HepG2 (cell line): Measurements from ENCODE around the gene CCDC83. TPM values are rescaled to one million over a fixed set of nuclear protein-coding genes. Genes with fewer than 3 reads are reported as not detected.

Source experiments
- ATAC-seq: fragments of 200-7000 bp; cut with Tn5 transposase; 3 replicates; pipeline ENCODE4 v1.9.1; 2020; ENCODE audit warnings: mild to moderate bottlenecking, moderate library complexity
- BruUV-seq: library from RNA; stranded (reverse); fragments of 400-500 nt; replicated peaks from 2 replicates; lab custom pipeline; 2021; lab: Mats Ljungman, UMichigan
- CTCF ChIA-PET: fragments of 300-600 bp; formaldehyde crosslinking; extraction: SDS; loops from one replicate; lab custom pipeline; 2021; ENCODE audit warnings: low total read pairs, inconsistent platforms, low intra/inter-chr PET ratio; lab: Yijun Ruan, JAX
- POLR2A ChIA-PET: fragments of 350-600 bp; sonication (Branson Sonifier 250); formaldehyde crosslinking; loops from one replicate; lab custom pipeline; 2020; ENCODE audit warnings: antibody characterized with exemption, inconsistent platforms; lab: Yijun Ruan, JAX
- DNase-seq: peaks from one replicate; pipeline ENCODE4 v3.0.0-alpha.2; 2015; ENCODE audit warnings: low spot score
- FAIRE-seq: peaks from 3 replicates; lab custom pipeline; 2011; peaks lifted over from hg19 to GRCh38; lab: Jason Lieb, UNC
- H2AFZ ChIP-seq: one replicate; pipeline ENCODE4 v1.6.1; 2011; ENCODE audit warnings: low read length, inconsistent platforms
- H3K27ac ChIP-seq: fragments of 300-600 bp; 3 replicates; pipeline ENCODE4 v1.8.0; 2011; ENCODE audit warnings: mixed run types, mild to moderate bottlenecking, mixed read lengths, low read length, inconsistent platforms; ENCODE audit not compliant: insufficient read depth; ENCODE audit errors: extremely low read length
- H3K27me3 ChIP-seq, 2 experiments: fragments of 200-600 bp in 1 of 2; 2 replicates in 1 of 2; 3 replicates in 1 of 2; pipeline versions ENCODE4 v1.6.0 to v1.8.0; 2011; ENCODE audit warnings: low read length in 2 of 2, mild to moderate bottlenecking in 2 of 2, moderate library complexity in 2 of 2, inconsistent platforms in 1 of 2; ENCODE audit not compliant: insufficient read depth in 2 of 2, control insufficient read depth in 1 of 2
- H3K36me3 ChIP-seq, 2 experiments: fragments of 200-600 bp in 1 of 2; replicated peaks in 1 of 2; 2 replicates in 1 of 2; 3 replicates in 1 of 2; pipeline versions ENCODE4 v1.5.1 to v1.8.0; 2011; ENCODE audit warnings: low read length in 2 of 2, inconsistent platforms in 1 of 2; ENCODE audit not compliant: insufficient read depth in 2 of 2, control insufficient read depth in 1 of 2
- H3K4me1 ChIP-seq: 2 replicates; pipeline ENCODE4 v1.5.1; 2012; ENCODE audit warnings: low read length, inconsistent platforms; ENCODE audit not compliant: insufficient read depth
- H3K4me2 ChIP-seq: 2 replicates; pipeline ENCODE4 v1.6.0; 2011; ENCODE audit warnings: low read depth, low read length, inconsistent platforms
- H3K4me3 ChIP-seq, 3 experiments: fragments of 200-600 bp in 1 of 3; sonication (generic), shearing (Covaris generic) in 1 of 3; replicated peaks in 1 of 3; 2 replicates each; pipeline ENCODE4 v1.5.1; 2011 to 2016; ENCODE audit warnings: low read length in 3 of 3, inconsistent platforms in 2 of 3, low read depth in 2 of 3, mild to moderate bottlenecking in 2 of 3, control low read depth in 1 of 3, mixed read lengths in 1 of 3; ENCODE audit not compliant: insufficient read depth in 1 of 3
- H3K79me2 ChIP-seq: one replicate; pipeline ENCODE4 v1.6.1; 2011; ENCODE audit warnings: low read length, inconsistent platforms; ENCODE audit not compliant: insufficient read depth
- H3K9ac ChIP-seq: 2 replicates; pipeline ENCODE4 v1.6.0; 2011; ENCODE audit warnings: mild to moderate bottlenecking, low read depth, low read length, inconsistent platforms; ENCODE audit not compliant: insufficient read depth
- H3K9me3 ChIP-seq: 2 replicates; pipeline ENCODE4 v1.5.1; 2012; ENCODE audit warnings: mild to moderate bottlenecking, low read length
- H4K20me1 ChIP-seq: 2 replicates; pipeline ENCODE4 v1.6.0; 2011; ENCODE audit warnings: inconsistent platforms, mild to moderate bottlenecking, low read length, moderate library complexity; ENCODE audit not compliant: insufficient read depth
- DPF2 ChIP-seq: sonication (generic); formaldehyde crosslinking; IDR thresholded peaks from 2 replicates; pipeline ENCODE4 v1.4.0; 2020; ENCODE audit warnings: mild to moderate bottlenecking, low read depth, missing genetic modification reagents, borderline replicate concordance
- PAWR ChIP-seq: sonication (generic); formaldehyde crosslinking; IDR thresholded peaks from 2 replicates; pipeline ENCODE4 v1.4.0; 2020; ENCODE audit warnings: missing genetic modification reagents, mild to moderate bottlenecking, borderline replicate concordance
- WGBS: methylation state at CpG from one replicate; pipeline ENCODE4 v1.1.6; 2017; ENCODE audit warnings: low lambda C conversion rate; 5-methylcytosine and 5-hydroxymethylcytosine counted together
- in situ Hi-C: cut with HindIII; loops from 2 replicates; pipeline ENCODE4 v1.10.0; 2017; ENCODE audit warnings: low pct_unique_long_range_greater_than_20kb; ENCODE audit not compliant: extremely low pct_ligation_motif_present
- intact Hi-C: fragments of 100-400 bp; cut with micrococcal nuclease; formaldehyde crosslinking; loops from one replicate; pipeline ENCODE4 v1.10.0; 2022; ENCODE audit not compliant: unreplicated experiment
- polyA plus RNA-seq, 8 experiments: library from polyadenylated mRNA; depleted of rRNA in 3 of 8; stranded (reverse) in 7 of 8; unstranded in 1 of 8; fragments of >200 nt; fragmentation: Illumina TruSeq in 4 of 8; extraction: Trizol in 4 of 8; gene quantifications; 2 replicates each; pipeline versions ENCODE4 v1.2.1 to v1.2.3, GENCODE V29; 2011 to 2016; ENCODE audit warnings: low read depth in 4 of 8, missing spikeins in 1 of 8, mixed read lengths in 1 of 8; ENCODE audit not compliant: insufficient read depth in 1 of 8
- total RNA-seq, 5 experiments: library from RNA; depleted of rRNA; stranded (reverse); fragments of >200 nt; fragmentation: Illumina TruSeq; extraction: Trizol; gene quantifications; 2 replicates each; pipeline ENCODE4 v1.2.3, GENCODE V29; 2016; ENCODE audit warnings: low read depth in 1 of 5
- TF ChIP-seq, protein P1 (sequence below): sonication (generic); formaldehyde crosslinking; IDR thresholded peaks from 2 replicates; pipeline ENCODE4 v1.5.0; 2020; ENCODE audit warnings: mild to moderate bottlenecking, missing genetic modification reagents

CCDC83 gene
- total and polyA plus RNA-seq, 2 of the 13 experiments (the other 11 are each of a cell fraction or from before 2014, with no cell fraction given), result not detected

DNA sequence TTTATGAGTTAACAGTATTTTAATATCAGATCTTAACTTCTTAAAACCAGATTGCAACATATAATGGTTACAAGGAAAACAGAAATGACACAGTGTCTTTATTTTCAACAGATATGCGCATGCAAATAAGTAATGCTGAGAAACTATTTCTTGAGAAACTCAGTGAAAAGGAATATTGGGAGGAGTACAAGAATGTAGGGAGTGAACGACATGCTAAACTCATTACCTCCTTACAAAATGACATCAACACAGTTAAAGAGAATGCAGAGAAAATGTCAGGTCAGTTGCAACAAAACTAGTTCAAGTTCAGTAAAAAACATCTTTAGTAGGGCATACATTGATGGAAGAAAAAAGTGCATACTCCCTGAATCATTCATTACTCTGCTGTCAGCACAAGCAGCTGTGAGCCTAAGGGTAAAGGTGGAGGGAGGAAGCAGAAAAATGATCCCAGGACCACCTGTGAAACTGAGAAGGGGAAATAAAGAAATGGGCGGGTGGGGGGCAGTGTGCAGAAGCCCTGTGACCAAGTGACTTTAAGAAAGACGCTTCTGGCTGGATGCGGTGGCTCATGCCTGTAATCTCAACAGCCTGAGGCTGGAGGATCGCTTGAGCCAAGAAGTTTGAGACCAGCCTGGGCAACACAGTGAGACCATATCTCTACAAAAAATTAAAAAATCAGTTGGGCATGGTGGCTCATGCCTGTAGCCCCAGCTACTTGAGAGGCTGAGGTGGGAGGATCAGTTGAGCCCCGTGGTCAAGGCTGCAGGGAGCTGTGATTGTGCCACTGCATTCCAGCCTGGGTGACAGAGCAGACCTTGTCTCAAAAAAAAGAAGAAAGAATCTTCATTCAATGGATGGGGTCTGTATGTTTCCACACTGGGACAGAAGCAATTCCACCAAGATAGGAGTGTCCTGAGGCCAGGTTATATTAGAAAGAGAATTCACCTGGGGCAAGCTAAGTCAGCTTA, 31.2 kb downstream of the CCDC83 start:
- intact Hi-C loops, result no loop called here
- Histone ChIP-seq H3K9ac (no peak overlapping the region), H4K20me1 (no peaks in the 10 kb centered on the region), H3K27me3 (no peaks in the 10 kb centered on the region), H3K9me3 (no peaks in the 10 kb centered on the region), H3K4me1 (peaks cover 26% of the 10 kb centered on the region), H2AFZ (no peak overlapping the region), H3K36me3 (no peaks in the 10 kb centered on the region), H3K4me2 (no peak overlapping the region), H3K79me2 (no peaks in the 10 kb centered on the region), H3K27ac (no peak overlapping the region), H3K4me3 (no peak overlapping the region)
- ChIA-PET POLR2A (no interaction called here), CTCF (no interaction called here)
- DNase-seq (no peak), FAIRE-seq (no peak), ATAC-seq (no peak)
- BruUV-seq, result no TSS peak
- TF ChIP-seq, protein P1, sequence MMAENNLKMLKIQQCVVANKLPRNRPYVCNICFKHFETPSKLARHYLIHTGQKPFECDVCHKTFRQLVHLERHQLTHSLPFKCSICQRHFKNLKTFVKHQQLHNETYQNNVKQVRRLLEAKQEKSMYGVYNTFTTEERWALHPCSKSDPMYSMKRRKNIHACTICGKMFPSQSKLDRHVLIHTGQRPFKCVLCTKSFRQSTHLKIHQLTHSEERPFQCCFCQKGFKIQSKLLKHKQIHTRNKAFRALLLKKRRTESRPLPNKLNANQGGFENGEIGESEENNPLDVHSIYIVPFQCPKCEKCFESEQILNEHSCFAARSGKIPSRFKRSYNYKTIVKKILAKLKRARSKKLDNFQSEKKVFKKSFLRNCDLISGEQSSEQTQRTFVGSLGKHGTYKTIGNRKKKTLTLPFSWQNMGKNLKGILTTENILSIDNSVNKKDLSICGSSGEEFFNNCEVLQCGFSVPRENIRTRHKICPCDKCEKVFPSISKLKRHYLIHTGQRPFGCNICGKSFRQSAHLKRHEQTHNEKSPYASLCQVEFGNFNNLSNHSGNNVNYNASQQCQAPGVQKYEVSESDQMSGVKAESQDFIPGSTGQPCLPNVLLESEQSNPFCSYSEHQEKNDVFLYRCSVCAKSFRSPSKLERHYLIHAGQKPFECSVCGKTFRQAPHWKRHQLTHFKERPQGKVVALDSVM (CRISPR knock-in tag), result peak; percentile 65
- TF ChIP-seq DPF2 (CRISPR knock-in tag), result no peak
- 70% methylated on average over 7 of the region's 7 CpGs for WGBS
- in situ Hi-C loops, result no loop called here

GRCh38 chr11:85889108-85889507, 33.9 kb downstream of the CCDC83 start:
- WGBS, result 69% methylated on average over 5 of the region's 5 CpGs
- Histone ChIP-seq H3K79me2 (no peaks in the 10 kb centered on the region), H3K27me3 (no peaks in the 10 kb centered on the region), H3K27ac (no peak overlapping the region), H2AFZ (no peak overlapping the region), H3K4me2 (no peak overlapping the region), H3K9ac (no peak overlapping the region), H3K36me3 (no peaks in the 10 kb centered on the region), H3K4me1 (peaks cover 33% of the 10 kb centered on the region), H4K20me1 (no peaks in the 10 kb centered on the region), H3K9me3 (no peaks in the 10 kb centered on the region), H3K4me3 (no peak overlapping the region)
- intact Hi-C loops (no loop called here), in situ Hi-C loops (no loop called here)
- TF ChIP-seq PAWR (CRISPR knock-in tag), result no peak
- DNase-seq (no peak), FAIRE-seq (no peak), ATAC-seq (peak; percentile 58)
- BruUV-seq, result no TSS peak
- ChIA-PET CTCF (no interaction called here), POLR2A (no interaction called here)
